OCI-LY7 (cell line): ENCODE results near the gene TARDBP. TPM values are rescaled to one million over a fixed set of nuclear protein-coding genes. Genes with fewer than 3 reads are reported as not detected.

Experiments
- BruUV-seq: library from RNA; stranded (reverse); fragments of 400-500 nt; replicated peaks from 2 replicates; lab custom pipeline; 2021; lab: Mats Ljungman, UMichigan
- CTCF ChIA-PET: fragments of 300-600 bp; sonication (Branson Sonifier 250); formaldehyde crosslinking; loops from one replicate; lab custom pipeline; 2022; ENCODE audit warnings: antibody characterized with exemption; ENCODE audit not compliant: unreplicated experiment; lab: Charles Lee
- POLR2A ChIA-PET: fragments of 300-600 bp; sonication (Branson Sonifier 250); formaldehyde crosslinking; loops from one replicate; lab custom pipeline; 2022; ENCODE audit warnings: antibody characterized with exemption; lab: Charles Lee
- DNase-seq: peaks from one replicate; pipeline ENCODE4 v3.0.0-alpha.2; 2015; ENCODE audit warnings: low spot score
- H2AFZ ChIP-seq: fragments of 200-600 bp; sonication (generic), shearing (Covaris generic); 2 replicates; pipeline ENCODE4 v1.6.1; 2014; ENCODE audit warnings: mild to moderate bottlenecking, antibody characterized with exemption, low read length, moderate library complexity
- H3K27ac ChIP-seq: fragments of 200-600 bp; sonication (generic); 2 replicates; pipeline ENCODE4 v1.5.1; 2014; ENCODE audit warnings: mixed run types, low read depth, mild to moderate bottlenecking, moderate library complexity, low read length, inconsistent platforms; ENCODE audit not compliant: poor library complexity, severe bottlenecking
- H3K36me3 ChIP-seq: fragments of 200-600 bp; sonication (generic); 2 replicates; pipeline ENCODE4 v1.6.1; 2014; ENCODE audit warnings: mild to moderate bottlenecking, antibody characterized with exemption, low read length, moderate library complexity, mixed read lengths; ENCODE audit not compliant: insufficient read depth
- H3K4me1 ChIP-seq: fragments of 200-600 bp; sonication (generic); 2 replicates; pipeline ENCODE4 v1.5.1; 2014; ENCODE audit warnings: mild to moderate bottlenecking, low read length; ENCODE audit not compliant: insufficient read depth, poor library complexity, severe bottlenecking
- H3K4me2 ChIP-seq: fragments of 200-600 bp; sonication (generic); 2 replicates; pipeline ENCODE4 v1.6.1; 2014; ENCODE audit warnings: mild to moderate bottlenecking, low read length
- H3K4me3 ChIP-seq: fragments of 200-600 bp; sonication (generic); 2 replicates; pipeline ENCODE4 v1.5.1; 2014; ENCODE audit warnings: mild to moderate bottlenecking, low read depth, low read length; ENCODE audit not compliant: poor library complexity, severe bottlenecking
- H3K79me2 ChIP-seq: fragments of 200-600 bp; sonication (generic); 2 replicates; pipeline ENCODE4 v1.6.1; 2016; ENCODE audit warnings: low read depth, mild to moderate bottlenecking, low read length, moderate library complexity, mixed read lengths; ENCODE audit not compliant: insufficient read depth
- H3K9me2 ChIP-seq: fragments of 200-600 bp; sonication (generic); 2 replicates; pipeline ENCODE4 v1.6.1; 2016; ENCODE audit warnings: mild to moderate bottlenecking, low read length, mixed read lengths; ENCODE audit not compliant: insufficient read depth
- H3K9me3 ChIP-seq: fragments of 200-600 bp; sonication (generic); 2 replicates; pipeline ENCODE4 v1.6.1; 2014; ENCODE audit warnings: mild to moderate bottlenecking, mixed run types, low read length, mixed read lengths
- H4K20me1 ChIP-seq: fragments of 200-600 bp; sonication (generic); 2 replicates; pipeline ENCODE4 v1.6.1; 2014; ENCODE audit warnings: mild to moderate bottlenecking, antibody characterized with exemption, low read length, moderate library complexity, mixed read lengths; ENCODE audit not compliant: insufficient read depth
- EZH2phosphoT487 ChIP-seq: fragments of 200-600 bp; sonication (generic); IDR thresholded peaks from 2 replicates; pipeline ENCODE4 v1.6.1; 2018; ENCODE audit warnings: low read depth, borderline replicate concordance, mild to moderate bottlenecking, mixed run types, antibody characterized with exemption, low read length, moderate library complexity, mixed read lengths
- intact Hi-C: fragments of 100-400 bp; cut with micrococcal nuclease; formaldehyde crosslinking; loops from one replicate; pipeline ENCODE4 v1.10.0; 2022; ENCODE audit not compliant: unreplicated experiment
- total RNA-seq, 2 experiments: library from RNA; depleted of rRNA in 1 of 2; stranded (reverse); fragments of >200 nt in 1 of 2; shearing (Covaris generic) in 1 of 2; gene quantifications; 2 replicates each; pipeline ENCODE4 v1.2.3, GENCODE V29; 2014 to 2022
- TF ChIP-seq, protein P1 (sequence below): fragments of 200-600 bp; sonication (generic); conservative IDR thresholded peaks from 2 replicates; pipeline ENCODE4 v1.5.1; 2014; ENCODE audit warnings: mild to moderate bottlenecking, antibody characterized with exemption, low read length, moderate library complexity, mixed read lengths

The TARDBP gene
- total RNA-seq, 2 experiments from 2014 or later = 145 to 277 TPM

DNA sequence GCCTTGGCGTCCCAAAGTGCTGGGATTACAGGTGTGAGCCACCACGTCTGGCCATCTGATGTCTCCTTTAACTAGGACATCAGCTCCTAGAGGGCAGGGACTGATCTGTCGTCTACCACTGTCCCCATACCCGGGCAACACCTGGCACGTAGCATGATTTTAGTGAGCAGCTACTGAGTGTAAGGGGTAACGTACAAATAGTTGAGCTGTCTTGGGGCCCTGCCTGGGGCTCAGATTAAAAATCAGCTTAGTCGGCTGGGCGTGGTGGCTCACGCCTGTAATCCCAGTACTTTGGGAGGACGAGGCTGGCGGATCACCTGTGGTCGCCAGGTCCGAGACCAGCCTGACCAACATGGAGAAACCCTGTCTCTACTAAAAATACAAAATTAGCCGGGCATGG, 45.6 kb downstream of the TARDBP start:
- no peaks in the 10 kb centered on the region for H3K9me3 ChIP-seq
- H3K4me1 ChIP-seq = peaks cover 45% of the 10 kb centered on the region
- ChIA-PET CTCF (no interaction called here), POLR2A (interaction anchor here (0.6 to 0.7 kb wide), 2 partner anchors 33 to 169 kb away, joined by 3 to 4 read pairs; no protein-coding TSS in a partner anchor)
- 0 out of 2 replicates have a peak, but pooled peaks cover 3% of the 10 kb centered on the region for H4K20me1 ChIP-seq
- no peak overlapping the region for H2AFZ ChIP-seq
- H3K79me2 ChIP-seq = peaks cover 53% of the 10 kb centered on the region
- intact Hi-C loops = no loop called here
- no peak overlapping the region for H3K27ac ChIP-seq
- BruUV-seq = no TSS peak
- TF ChIP-seq, protein P1, sequence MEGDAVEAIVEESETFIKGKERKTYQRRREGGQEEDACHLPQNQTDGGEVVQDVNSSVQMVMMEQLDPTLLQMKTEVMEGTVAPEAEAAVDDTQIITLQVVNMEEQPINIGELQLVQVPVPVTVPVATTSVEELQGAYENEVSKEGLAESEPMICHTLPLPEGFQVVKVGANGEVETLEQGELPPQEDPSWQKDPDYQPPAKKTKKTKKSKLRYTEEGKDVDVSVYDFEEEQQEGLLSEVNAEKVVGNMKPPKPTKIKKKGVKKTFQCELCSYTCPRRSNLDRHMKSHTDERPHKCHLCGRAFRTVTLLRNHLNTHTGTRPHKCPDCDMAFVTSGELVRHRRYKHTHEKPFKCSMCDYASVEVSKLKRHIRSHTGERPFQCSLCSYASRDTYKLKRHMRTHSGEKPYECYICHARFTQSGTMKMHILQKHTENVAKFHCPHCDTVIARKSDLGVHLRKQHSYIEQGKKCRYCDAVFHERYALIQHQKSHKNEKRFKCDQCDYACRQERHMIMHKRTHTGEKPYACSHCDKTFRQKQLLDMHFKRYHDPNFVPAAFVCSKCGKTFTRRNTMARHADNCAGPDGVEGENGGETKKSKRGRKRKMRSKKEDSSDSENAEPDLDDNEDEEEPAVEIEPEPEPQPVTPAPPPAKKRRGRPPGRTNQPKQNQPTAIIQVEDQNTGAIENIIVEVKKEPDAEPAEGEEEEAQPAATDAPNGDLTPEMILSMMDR = no peak
- no peak for TF ChIP-seq EZH2phosphoT487
- H3K9me2 ChIP-seq = no peaks in the 10 kb centered on the region
- no peak for DNase-seq
- H3K4me2 ChIP-seq = peak overlapping the region; percentile 93
- H3K36me3 ChIP-seq = peaks cover 62% of the 10 kb centered on the region
- peak overlapping the region; percentile 90 for H3K4me3 ChIP-seq

- TF ChIP-seq EZH2phosphoT487 = no peak
- TF ChIP-seq, protein P1 = no peak
- POLR2A ChIA-PET = interaction anchor here (0.6 kb wide), 1 partner anchor 33 kb away, joined by 3 read pairs; no protein-coding TSS in a partner anchor
- intact Hi-C loops = no loop called here
- Histone ChIP-seq H3K4me2 (peak overlapping the region; percentile 93), H3K79me2 (peaks cover 53% of the 10 kb centered on the region), H3K4me1 (peaks cover 39% of the 10 kb centered on the region), H3K36me3 (peaks cover 65% of the 10 kb centered on the region), H3K9me3 (no peaks in the 10 kb centered on the region), H3K4me3 (peak overlapping the region; percentile 90), H2AFZ (no peak overlapping the region), H4K20me1 (0 out of 2 replicates have a peak, but pooled peaks cover 3% of the 10 kb centered on the region), H3K9me2 (no peaks in the 10 kb centered on the region), H3K27ac (peak overlapping the region; percentile 50)
- peak; percentile 48 for DNase-seq
- no TSS peak for BruUV-seq
- CTCF ChIA-PET = no interaction called here
Observed at GRCh38 chr1:11058595-11059154, 46.2 kb downstream of the TARDBP start.
